ENCODE results near the gene MB. TPM values are rescaled to one million over a fixed set of nuclear protein-coding genes. Genes with fewer than 3 reads are reported as not detected.

Gene MB
- polyA plus RNA-seq, 1 donor from 2014 or later = 0.51 TPM

DNA sequence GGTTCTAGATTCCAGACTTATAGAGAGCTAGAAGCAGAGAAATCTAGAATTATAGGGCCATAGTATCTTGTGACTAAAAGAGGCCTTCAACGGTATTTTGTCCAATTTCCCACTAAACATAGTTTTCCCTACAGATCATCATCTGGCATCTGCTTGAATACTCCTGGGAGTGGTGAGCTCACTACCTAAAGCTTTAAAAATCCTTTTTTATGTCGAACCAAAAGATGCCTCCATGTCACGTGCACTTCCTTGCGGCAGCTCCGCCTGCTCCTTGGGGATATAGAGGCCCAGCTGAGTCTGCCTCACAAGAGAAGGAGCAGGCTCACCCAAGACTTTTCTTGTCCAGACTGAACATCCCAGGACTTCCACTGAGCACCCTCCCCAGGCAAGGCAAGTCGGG is 4.3 kb upstream of the MB start:
- Histone ChIP-seq H3K36me3 (ENCODE audit: insufficient read depth, low read length) (no peaks in the 10 kb centered on the region), H3F3A (ENCODE audit: insufficient read depth, low read length, poor library complexity, severe bottlenecking) (no peaks in the 10 kb centered on the region), H3K9ac (ENCODE audit: low read length) (peak overlapping the region; percentile 44), H4K20me1 (ENCODE audit: insufficient read depth) (no peaks in the 10 kb centered on the region), H3K9me3 (ENCODE audit: low read length) (no peaks in the 10 kb centered on the region), H3K79me2 (replicated peaks; ENCODE audit: insufficient read depth, low read length) (no peaks in the 10 kb centered on the region), H3K4me3 (ENCODE audit: low read length) (no peak overlapping the region), H2AFZ (ENCODE audit: low read depth, low read length) (no peak overlapping the region), H3K27ac (ENCODE audit: low read length) (peak overlapping the region; percentile 81), H3K9me2 (ENCODE audit: insufficient read depth, low read length) (no peaks in the 10 kb centered on the region), H3K27me3 (ENCODE audit: insufficient read depth, low read depth, low read length) (no peaks in the 10 kb centered on the region), H3K4me2 (ENCODE audit: low read length) (no peak overlapping the region)
- no peak for TF ChIP-seq POLR2AphosphoS5 (IDR thresholded peaks at IDR 0.05)
- no peak for TF ChIP-seq SMC3 (conservative IDR thresholded peaks at IDR 0.05; ENCODE audit: poor library complexity)
- TF ChIP-seq TAF1 (IDR thresholded peaks at IDR 0.05; ENCODE audit: low read depth) = no peak
- no peak for TF ChIP-seq EP300 (conservative IDR thresholded peaks at IDR 0.05; ENCODE audit: poor library complexity, severe bottlenecking)
- no peak for TF ChIP-seq RAD21 (conservative IDR thresholded peaks at IDR 0.05)
- TF ChIP-seq EZH2 (IDR thresholded peaks at IDR 0.05; ENCODE audit: borderline replicate concordance, insufficient read depth, low read length, poor library complexity, severe bottlenecking) = no peak
- TF ChIP-seq MXI1 (conservative IDR thresholded peaks at IDR 0.05; ENCODE audit: poor library complexity, severe bottlenecking) = no peak
- TF ChIP-seq, protein P1, sequence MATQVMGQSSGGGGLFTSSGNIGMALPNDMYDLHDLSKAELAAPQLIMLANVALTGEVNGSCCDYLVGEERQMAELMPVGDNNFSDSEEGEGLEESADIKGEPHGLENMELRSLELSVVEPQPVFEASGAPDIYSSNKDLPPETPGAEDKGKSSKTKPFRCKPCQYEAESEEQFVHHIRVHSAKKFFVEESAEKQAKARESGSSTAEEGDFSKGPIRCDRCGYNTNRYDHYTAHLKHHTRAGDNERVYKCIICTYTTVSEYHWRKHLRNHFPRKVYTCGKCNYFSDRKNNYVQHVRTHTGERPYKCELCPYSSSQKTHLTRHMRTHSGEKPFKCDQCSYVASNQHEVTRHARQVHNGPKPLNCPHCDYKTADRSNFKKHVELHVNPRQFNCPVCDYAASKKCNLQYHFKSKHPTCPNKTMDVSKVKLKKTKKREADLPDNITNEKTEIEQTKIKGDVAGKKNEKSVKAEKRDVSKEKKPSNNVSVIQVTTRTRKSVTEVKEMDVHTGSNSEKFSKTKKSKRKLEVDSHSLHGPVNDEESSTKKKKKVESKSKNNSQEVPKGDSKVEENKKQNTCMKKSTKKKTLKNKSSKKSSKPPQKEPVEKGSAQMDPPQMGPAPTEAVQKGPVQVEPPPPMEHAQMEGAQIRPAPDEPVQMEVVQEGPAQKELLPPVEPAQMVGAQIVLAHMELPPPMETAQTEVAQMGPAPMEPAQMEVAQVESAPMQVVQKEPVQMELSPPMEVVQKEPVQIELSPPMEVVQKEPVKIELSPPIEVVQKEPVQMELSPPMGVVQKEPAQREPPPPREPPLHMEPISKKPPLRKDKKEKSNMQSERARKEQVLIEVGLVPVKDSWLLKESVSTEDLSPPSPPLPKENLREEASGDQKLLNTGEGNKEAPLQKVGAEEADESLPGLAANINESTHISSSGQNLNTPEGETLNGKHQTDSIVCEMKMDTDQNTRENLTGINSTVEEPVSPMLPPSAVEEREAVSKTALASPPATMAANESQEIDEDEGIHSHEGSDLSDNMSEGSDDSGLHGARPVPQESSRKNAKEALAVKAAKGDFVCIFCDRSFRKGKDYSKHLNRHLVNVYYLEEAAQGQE (IDR thresholded peaks at IDR 0.05; ENCODE audit: borderline replicate concordance) = no peak
- TF ChIP-seq, protein P2, sequence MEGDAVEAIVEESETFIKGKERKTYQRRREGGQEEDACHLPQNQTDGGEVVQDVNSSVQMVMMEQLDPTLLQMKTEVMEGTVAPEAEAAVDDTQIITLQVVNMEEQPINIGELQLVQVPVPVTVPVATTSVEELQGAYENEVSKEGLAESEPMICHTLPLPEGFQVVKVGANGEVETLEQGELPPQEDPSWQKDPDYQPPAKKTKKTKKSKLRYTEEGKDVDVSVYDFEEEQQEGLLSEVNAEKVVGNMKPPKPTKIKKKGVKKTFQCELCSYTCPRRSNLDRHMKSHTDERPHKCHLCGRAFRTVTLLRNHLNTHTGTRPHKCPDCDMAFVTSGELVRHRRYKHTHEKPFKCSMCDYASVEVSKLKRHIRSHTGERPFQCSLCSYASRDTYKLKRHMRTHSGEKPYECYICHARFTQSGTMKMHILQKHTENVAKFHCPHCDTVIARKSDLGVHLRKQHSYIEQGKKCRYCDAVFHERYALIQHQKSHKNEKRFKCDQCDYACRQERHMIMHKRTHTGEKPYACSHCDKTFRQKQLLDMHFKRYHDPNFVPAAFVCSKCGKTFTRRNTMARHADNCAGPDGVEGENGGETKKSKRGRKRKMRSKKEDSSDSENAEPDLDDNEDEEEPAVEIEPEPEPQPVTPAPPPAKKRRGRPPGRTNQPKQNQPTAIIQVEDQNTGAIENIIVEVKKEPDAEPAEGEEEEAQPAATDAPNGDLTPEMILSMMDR (IDR thresholded peaks at IDR 0.05; ENCODE audit: poor library complexity, severe bottlenecking) = no peak

DNA sequence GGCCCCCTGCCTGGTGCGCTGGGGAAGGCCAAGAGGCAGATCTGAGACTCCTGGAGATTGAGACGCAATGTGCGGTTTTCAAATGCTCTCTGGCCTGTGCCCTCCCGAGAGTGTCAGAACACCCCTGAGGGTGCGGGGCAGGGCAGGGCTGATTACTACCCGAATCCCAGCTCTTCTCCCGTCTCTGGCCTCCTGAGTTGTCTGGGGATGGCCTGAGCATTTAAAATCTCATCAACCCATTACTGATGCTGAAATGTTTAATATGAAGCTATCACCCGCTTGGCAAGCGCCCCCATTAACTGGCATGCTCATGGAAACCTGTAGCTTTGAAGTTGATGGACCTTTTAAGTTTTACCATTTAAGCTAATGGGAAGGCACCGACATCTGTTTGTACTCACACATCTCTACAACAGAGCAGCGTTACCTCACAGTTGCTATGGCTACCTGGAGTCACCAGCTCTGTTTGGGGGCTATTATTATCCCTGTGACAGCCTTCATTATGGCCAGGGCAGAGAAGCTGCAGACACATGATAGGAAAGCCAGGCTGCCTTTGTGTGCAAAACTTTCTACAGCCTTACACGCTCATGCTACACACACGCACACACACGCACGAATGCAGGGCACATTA is 3.6 kb upstream of the MB start:
- H4K20me1 ChIP-seq (ENCODE audit: insufficient read depth) = no peaks in the 10 kb centered on the region
- no peaks in the 10 kb centered on the region for H3F3A ChIP-seq (ENCODE audit: insufficient read depth, low read length, poor library complexity, severe bottlenecking)
- H3K9me3 ChIP-seq (ENCODE audit: low read length) = no peaks in the 10 kb centered on the region
- H3K4me3 ChIP-seq (ENCODE audit: low read length) = peak overlapping the region; percentile 8
- no peak overlapping the region for H2AFZ ChIP-seq (ENCODE audit: low read depth, low read length)
- no peaks in the 10 kb centered on the region for H3K9me2 ChIP-seq (ENCODE audit: insufficient read depth, low read length)
- peak overlapping the region; percentile 44 for H3K9ac ChIP-seq (ENCODE audit: low read length)
- no peaks in the 10 kb centered on the region for H3K36me3 ChIP-seq (ENCODE audit: insufficient read depth, low read length)
- H3K27ac ChIP-seq (ENCODE audit: low read length) = peak overlapping the region; percentile 81
- TF ChIP-seq, protein P2 (IDR thresholded peaks at IDR 0.05; ENCODE audit: poor library complexity, severe bottlenecking) = no peak
- peak; percentile 78 for TF ChIP-seq POLR2AphosphoS5 (IDR thresholded peaks at IDR 0.05)
- peak; percentile 48 for TF ChIP-seq MXI1 (conservative IDR thresholded peaks at IDR 0.05; ENCODE audit: poor library complexity, severe bottlenecking)
- TF ChIP-seq EZH2 (IDR thresholded peaks at IDR 0.05; ENCODE audit: borderline replicate concordance, insufficient read depth, low read length, poor library complexity, severe bottlenecking) = no peak
- peak; percentile 93 for TF ChIP-seq EP300 (conservative IDR thresholded peaks at IDR 0.05; ENCODE audit: poor library complexity, severe bottlenecking)
- TF ChIP-seq, protein P1 (IDR thresholded peaks at IDR 0.05; ENCODE audit: borderline replicate concordance) = peak; percentile 26
- no peaks in the 10 kb centered on the region for H3K79me2 ChIP-seq (replicated peaks; ENCODE audit: insufficient read depth, low read length)
- peak overlapping the region; percentile 24 for H3K4me2 ChIP-seq (ENCODE audit: low read length)
- no peaks in the 10 kb centered on the region for H3K27me3 ChIP-seq (ENCODE audit: insufficient read depth, low read depth, low read length)

All from neural cell (in vitro differentiated cells).